ENCODE results near the gene CCDC27. TPM values are rescaled to one million over a fixed set of nuclear protein-coding genes. Genes with fewer than 3 reads are reported as not detected.

The CCDC27 gene
- total RNA-seq, 1 experiment from 2014 or later: not detected

DNA sequence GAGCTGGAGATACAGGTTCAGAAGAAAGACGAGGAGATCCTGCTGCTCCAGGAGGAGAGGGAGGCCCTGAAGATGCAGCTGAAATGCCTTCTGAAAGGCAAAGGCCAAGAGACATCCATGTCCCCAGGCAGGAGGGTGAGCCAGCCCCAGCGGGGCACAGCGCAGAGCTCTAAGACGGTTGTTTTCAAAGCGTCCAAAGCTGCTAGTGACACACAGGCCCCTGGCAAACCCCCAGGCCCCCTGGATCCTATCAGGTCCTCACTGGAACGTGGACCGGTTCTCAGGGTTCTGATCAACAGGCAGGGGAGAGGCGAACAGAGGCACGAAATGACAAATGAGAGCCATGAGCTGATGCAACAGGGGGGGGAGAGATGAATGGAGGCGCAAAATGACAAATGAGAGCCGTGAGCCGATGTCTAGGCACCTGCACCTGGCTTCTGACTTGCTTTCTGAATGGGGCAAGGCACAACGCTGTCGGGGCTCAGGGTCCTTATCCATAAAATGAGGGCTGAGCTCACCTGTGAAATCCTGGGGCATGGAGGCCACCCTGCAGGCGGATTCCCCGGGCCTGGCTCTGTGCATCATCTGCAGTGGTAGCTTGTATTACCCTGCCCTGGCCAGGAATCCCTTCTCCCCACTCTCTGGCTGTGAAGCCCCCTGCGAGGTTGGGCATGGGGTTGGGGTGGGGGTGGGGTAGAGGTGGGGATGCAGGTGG is 9.2 kb downstream of the CCDC27 start:
- no peaks in the 10 kb centered on the region for H4K20me1 ChIP-seq (ENCODE audit: insufficient read depth)
- ChIA-PET POLR2A (no interaction called here), RAD21 (ENCODE audit: low non-redundant PET in 1 of 2, low total read pairs in 2 of 2, uncharacterized antibody in 2 of 2, unreplicated experiment in 2 of 2) (no interaction called here), CTCF (no interaction called here)
- ATAC-seq (no peak), DNase-seq (ENCODE audit: low read depth, low spot score) (no peak)
- intact Hi-C loops (cut with micrococcal nuclease): no loop called here
- no peaks in the 10 kb centered on the region for H3K4me1 ChIP-seq (ENCODE audit: control insufficient read depth in 1 of 2, insufficient read depth in 2 of 2, low read length in 2 of 2)
- no peaks in the 10 kb centered on the region for H3K79me2 ChIP-seq (ENCODE audit: insufficient read depth, low read length)
- no peak overlapping the region for H3K4me2 ChIP-seq (ENCODE audit: low read length)
- H3K9me3 ChIP-seq (ENCODE audit: control insufficient read depth in 1 of 2, insufficient read depth in 1 of 2, low read depth in 1 of 2, low read length in 2 of 2): no peaks in the 10 kb centered on the region
- H3K27ac ChIP-seq (ENCODE audit: low read depth, low read length): no peak overlapping the region
- H3K9me2 ChIP-seq (ENCODE audit: insufficient read depth): no peaks in the 10 kb centered on the region
- no peak overlapping the region for H3K9ac ChIP-seq (ENCODE audit: low read length)
- no peak overlapping the region for H2AFZ ChIP-seq (ENCODE audit: low read depth, low read length, poor library complexity, severe bottlenecking)
- TF ChIP-seq RAD21 (IDR thresholded peaks at IDR 0.05; ENCODE audit: low read depth): no peak
- TF ChIP-seq, protein P1, sequence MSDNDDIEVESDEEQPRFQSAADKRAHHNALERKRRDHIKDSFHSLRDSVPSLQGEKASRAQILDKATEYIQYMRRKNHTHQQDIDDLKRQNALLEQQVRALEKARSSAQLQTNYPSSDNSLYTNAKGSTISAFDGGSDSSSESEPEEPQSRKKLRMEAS (IDR thresholded peaks at IDR 0.05): no peak
- no peak for TF ChIP-seq TCF7L2 (IDR thresholded peaks at IDR 0.05; ENCODE audit: borderline replicate concordance, extremely low read depth, insufficient read depth, insufficient read length)
- TF ChIP-seq EGR1 (IDR thresholded peaks at IDR 0.05; ENCODE audit: low read depth): no peak
- no peak for TF ChIP-seq POLR2AphosphoS5 (IDR thresholded peaks at IDR 0.05; ENCODE audit: low read depth, low read length)
- no peak for TF ChIP-seq YY1 (IDR thresholded peaks at IDR 0.05; ENCODE audit: extremely low read depth, insufficient replicate concordance, low read depth, low read length)
- no peaks in the 10 kb centered on the region for H3K36me3 ChIP-seq (ENCODE audit: control insufficient read depth in 1 of 2, insufficient read depth in 2 of 2, low read length in 2 of 2)
- H3K4me3 ChIP-seq (replicated peaks in 1 of 2; ENCODE audit: low read depth in 1 of 2, low read length in 2 of 2): no peak overlapping the region
- peaks cover 7% of the 10 kb centered on the region; the same call in 1 of the 2 replicates for H3K27me3 ChIP-seq (ENCODE audit: insufficient read depth, low read length)
- BruUV-seq (replicated peaks): no TSS peak

DNA sequence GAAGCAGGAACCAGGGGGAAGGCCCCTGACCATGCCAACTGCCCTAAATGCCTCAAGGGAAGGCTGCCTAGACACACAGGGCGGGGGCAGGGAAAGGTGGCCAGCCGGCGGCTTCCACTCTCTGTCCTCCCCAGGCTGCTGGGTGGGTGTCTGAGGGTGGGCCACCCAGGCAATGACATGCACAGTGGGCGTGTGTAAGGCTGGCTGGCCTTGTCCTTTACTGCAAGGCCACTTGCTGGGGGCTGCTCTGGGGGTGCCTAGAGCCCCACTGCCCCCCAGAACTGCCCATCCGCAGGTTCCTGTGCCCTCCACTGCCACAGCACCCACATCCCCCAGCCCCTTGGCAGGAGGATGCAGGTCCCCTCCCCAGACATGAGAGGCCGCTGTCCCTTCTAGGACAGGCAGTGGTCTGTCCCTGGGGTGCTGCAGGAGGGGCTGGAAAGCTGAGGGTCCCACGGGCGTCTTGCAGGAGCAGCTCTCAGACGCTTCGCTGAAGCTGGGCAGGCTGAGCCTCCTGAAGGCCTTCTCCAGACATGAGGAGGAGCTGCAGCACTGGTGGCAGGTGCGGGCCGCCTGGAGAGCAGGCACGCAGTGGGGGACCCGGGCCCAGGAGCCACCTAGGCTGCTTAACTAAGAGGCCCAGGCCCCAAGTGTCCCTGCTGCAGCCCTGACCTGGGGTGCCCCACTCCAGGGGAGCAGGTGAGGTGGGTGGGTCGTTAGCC is 10.1 kb downstream of the CCDC27 start:
- Histone ChIP-seq H3K9me3 (ENCODE audit: control insufficient read depth in 1 of 2, insufficient read depth in 1 of 2, low read depth in 1 of 2, low read length in 2 of 2) (no peaks in the 10 kb centered on the region), H3K4me3 (replicated peaks in 1 of 2; ENCODE audit: low read depth in 1 of 2, low read length in 2 of 2) (no peak overlapping the region), H3K9me2 (ENCODE audit: insufficient read depth) (no peaks in the 10 kb centered on the region), H3K9ac (ENCODE audit: low read length) (no peak overlapping the region), H3K4me2 (ENCODE audit: low read length) (no peak overlapping the region), H3K27ac (ENCODE audit: low read depth, low read length) (no peak overlapping the region), H3K4me1 (ENCODE audit: control insufficient read depth in 1 of 2, insufficient read depth in 2 of 2, low read length in 2 of 2) (no peaks in the 10 kb centered on the region), H2AFZ (ENCODE audit: low read depth, low read length, poor library complexity, severe bottlenecking) (no peak overlapping the region), H4K20me1 (ENCODE audit: insufficient read depth) (no peaks in the 10 kb centered on the region), H3K36me3 (ENCODE audit: control insufficient read depth in 1 of 2, insufficient read depth in 2 of 2, low read length in 2 of 2) (no peaks in the 10 kb centered on the region), H3K27me3 (ENCODE audit: insufficient read depth, low read length) (peaks cover 7% of the 10 kb centered on the region; the same call in 1 of the 2 replicates), H3K79me2 (ENCODE audit: insufficient read depth, low read length) (no peaks in the 10 kb centered on the region)
- ChIA-PET RAD21 (ENCODE audit: low non-redundant PET in 1 of 2, low total read pairs in 2 of 2, uncharacterized antibody in 2 of 2, unreplicated experiment in 2 of 2) (no interaction called here), POLR2A (no interaction called here), CTCF (no interaction called here)
- ATAC-seq (no peak), DNase-seq (ENCODE audit: low read depth, low spot score) (no peak)
- intact Hi-C loops (cut with micrococcal nuclease): no loop called here
- no TSS peak for BruUV-seq (replicated peaks)
- TF ChIP-seq, protein P1 (IDR thresholded peaks at IDR 0.05): no peak
- TF ChIP-seq CBX3 (IDR thresholded peaks at IDR 0.05; ENCODE audit: low read depth) (no peak), ELF1 (IDR thresholded peaks at IDR 0.05; ENCODE audit: borderline replicate concordance, low read depth) (no peak), RAD21 (IDR thresholded peaks at IDR 0.05; ENCODE audit: low read depth) (no peak), CEBPB (IDR thresholded peaks at IDR 0.05; ENCODE audit: low read depth) (no peak), POLR2AphosphoS5 (IDR thresholded peaks at IDR 0.05; ENCODE audit: low read depth, low read length) (no peak), TCF7L2 (IDR thresholded peaks at IDR 0.05; ENCODE audit: borderline replicate concordance, extremely low read depth, insufficient read depth, insufficient read length) (no peak)
- TF ChIP-seq, protein P2, sequence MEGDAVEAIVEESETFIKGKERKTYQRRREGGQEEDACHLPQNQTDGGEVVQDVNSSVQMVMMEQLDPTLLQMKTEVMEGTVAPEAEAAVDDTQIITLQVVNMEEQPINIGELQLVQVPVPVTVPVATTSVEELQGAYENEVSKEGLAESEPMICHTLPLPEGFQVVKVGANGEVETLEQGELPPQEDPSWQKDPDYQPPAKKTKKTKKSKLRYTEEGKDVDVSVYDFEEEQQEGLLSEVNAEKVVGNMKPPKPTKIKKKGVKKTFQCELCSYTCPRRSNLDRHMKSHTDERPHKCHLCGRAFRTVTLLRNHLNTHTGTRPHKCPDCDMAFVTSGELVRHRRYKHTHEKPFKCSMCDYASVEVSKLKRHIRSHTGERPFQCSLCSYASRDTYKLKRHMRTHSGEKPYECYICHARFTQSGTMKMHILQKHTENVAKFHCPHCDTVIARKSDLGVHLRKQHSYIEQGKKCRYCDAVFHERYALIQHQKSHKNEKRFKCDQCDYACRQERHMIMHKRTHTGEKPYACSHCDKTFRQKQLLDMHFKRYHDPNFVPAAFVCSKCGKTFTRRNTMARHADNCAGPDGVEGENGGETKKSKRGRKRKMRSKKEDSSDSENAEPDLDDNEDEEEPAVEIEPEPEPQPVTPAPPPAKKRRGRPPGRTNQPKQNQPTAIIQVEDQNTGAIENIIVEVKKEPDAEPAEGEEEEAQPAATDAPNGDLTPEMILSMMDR (IDR thresholded peaks at IDR 0.05 in 2 of 3, conservative IDR thresholded peaks at IDR 0.05 in 1 of 3; ENCODE audit: borderline replicate concordance in 1 of 3, insufficient read depth in 1 of 3, low read depth in 2 of 3, low read length in 2 of 3): no peak
- TF ChIP-seq, protein P3, sequence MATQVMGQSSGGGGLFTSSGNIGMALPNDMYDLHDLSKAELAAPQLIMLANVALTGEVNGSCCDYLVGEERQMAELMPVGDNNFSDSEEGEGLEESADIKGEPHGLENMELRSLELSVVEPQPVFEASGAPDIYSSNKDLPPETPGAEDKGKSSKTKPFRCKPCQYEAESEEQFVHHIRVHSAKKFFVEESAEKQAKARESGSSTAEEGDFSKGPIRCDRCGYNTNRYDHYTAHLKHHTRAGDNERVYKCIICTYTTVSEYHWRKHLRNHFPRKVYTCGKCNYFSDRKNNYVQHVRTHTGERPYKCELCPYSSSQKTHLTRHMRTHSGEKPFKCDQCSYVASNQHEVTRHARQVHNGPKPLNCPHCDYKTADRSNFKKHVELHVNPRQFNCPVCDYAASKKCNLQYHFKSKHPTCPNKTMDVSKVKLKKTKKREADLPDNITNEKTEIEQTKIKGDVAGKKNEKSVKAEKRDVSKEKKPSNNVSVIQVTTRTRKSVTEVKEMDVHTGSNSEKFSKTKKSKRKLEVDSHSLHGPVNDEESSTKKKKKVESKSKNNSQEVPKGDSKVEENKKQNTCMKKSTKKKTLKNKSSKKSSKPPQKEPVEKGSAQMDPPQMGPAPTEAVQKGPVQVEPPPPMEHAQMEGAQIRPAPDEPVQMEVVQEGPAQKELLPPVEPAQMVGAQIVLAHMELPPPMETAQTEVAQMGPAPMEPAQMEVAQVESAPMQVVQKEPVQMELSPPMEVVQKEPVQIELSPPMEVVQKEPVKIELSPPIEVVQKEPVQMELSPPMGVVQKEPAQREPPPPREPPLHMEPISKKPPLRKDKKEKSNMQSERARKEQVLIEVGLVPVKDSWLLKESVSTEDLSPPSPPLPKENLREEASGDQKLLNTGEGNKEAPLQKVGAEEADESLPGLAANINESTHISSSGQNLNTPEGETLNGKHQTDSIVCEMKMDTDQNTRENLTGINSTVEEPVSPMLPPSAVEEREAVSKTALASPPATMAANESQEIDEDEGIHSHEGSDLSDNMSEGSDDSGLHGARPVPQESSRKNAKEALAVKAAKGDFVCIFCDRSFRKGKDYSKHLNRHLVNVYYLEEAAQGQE (IDR thresholded peaks at IDR 0.05; ENCODE audit: low read depth): no peak

All from HCT116 (cell line).